Measurements from ENCODE around the gene PSME3. TPM values are rescaled to one million over a fixed set of nuclear protein-coding genes. Genes with fewer than 3 reads are reported as not detected.
A peak's percentile ranks its signal among the peaks of the same experiment; 100 is the strongest.

PSME3 gene
- total and polyA plus RNA-seq, 9 of the 15 experiments (the other 6 are each of a cell fraction or from before 2014, with no cell fraction given), result 31.2 to 275 (median 141) TPM

DNA sequence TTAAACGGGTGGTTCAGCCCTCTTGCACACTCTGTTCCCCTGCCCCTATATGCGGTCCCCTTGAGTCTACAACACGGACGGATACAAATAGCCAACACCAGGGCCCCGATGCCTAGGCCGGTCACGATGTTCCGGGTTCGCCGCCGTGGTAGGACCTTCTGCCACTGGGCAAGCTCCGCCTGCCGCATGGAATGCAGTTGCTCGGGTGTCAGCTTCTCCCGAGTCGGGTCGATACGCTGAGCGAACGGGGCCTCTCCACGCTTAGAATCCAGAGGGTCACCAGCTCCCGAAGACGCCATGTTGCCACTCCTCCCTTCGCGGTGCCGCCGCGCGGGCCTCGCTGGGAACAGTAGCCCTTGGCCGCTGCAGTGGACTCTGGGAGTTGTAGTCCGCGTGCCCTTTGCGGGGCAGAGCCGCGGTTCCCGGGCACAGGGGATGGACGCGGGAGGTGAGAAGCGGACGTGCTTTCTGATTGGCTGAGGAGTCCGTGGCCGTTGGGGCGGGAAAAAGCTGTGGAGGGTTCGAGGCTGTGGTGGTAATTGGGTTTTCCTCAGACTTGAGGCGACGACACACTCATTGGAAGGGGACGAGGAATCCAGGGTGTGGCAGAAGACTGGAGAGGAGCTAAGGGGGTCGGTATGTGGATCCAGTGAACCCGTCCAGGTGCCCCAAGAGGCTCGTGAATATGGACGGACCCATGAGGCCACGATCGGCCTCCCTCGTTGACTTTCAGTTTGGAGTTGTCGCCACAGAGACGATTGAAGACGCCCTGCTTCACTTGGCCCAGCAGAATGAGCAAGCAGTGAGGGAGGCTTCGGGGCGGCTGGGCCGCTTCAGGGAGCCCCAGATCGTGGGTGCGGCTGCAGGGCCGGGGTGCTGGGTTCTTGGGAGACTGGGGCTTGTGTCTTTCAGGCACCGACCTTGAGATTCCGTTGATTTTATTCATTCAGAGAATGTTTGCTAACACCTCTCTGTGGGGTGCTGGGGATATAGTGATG, 34.5 kb upstream of the PSME3 start, which contains the start of the genes CNTD1 and COA3 (continued):
- TF ChIP-seq, protein P1, sequence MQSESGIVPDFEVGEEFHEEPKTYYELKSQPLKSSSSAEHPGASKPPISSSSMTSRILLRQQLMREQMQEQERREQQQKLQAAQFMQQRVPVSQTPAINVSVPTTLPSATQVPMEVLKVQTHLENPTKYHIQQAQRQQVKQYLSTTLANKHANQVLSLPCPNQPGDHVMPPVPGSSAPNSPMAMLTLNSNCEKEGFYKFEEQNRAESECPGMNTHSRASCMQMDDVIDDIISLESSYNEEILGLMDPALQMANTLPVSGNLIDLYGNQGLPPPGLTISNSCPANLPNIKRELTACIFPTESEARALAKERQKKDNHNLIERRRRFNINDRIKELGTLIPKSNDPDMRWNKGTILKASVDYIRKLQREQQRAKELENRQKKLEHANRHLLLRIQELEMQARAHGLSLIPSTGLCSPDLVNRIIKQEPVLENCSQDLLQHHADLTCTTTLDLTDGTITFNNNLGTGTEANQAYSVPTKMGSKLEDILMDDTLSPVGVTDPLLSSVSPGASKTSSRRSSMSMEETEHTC (IDR thresholded peaks at IDR 0.05), result no peak
- TF ChIP-seq HCFC1 (IDR thresholded peaks at IDR 0.05; ENCODE audit: low read depth, low read length) (peak; percentile 97), RBM25 (IDR thresholded peaks at IDR 0.05; ENCODE audit: low read depth, low read length, severe bottlenecking) (peak; percentile 54), MAZ (CRISPR knock-in tag; conservative IDR thresholded peaks at IDR 0.05 in 1 of 2, IDR thresholded peaks at IDR 0.05 in 1 of 2) (peak; percentile 33 to 40; a peak in 1 of 4 replicates), NCOA2 (IDR thresholded peaks at IDR 0.05; ENCODE audit: partially characterized antibody in 2 of 2) (no peak), ZNF143 (CRISPR knock-in tag; IDR thresholded peaks at IDR 0.05) (peak; percentile 96), MYC (IDR thresholded peaks at IDR 0.05; ENCODE audit: low read depth, low read length) (peak; percentile 80), MYC (CRISPR knock-in tag; IDR thresholded peaks at IDR 0.05; ENCODE audit: borderline replicate concordance, low read depth) (no peak), HMG20A (CRISPR knock-in tag; conservative IDR thresholded peaks at IDR 0.05) (no peak), POLR2H (tag; IDR thresholded peaks at IDR 0.05; ENCODE audit: low read depth) (no peak)
- TF ChIP-seq, protein P2, sequence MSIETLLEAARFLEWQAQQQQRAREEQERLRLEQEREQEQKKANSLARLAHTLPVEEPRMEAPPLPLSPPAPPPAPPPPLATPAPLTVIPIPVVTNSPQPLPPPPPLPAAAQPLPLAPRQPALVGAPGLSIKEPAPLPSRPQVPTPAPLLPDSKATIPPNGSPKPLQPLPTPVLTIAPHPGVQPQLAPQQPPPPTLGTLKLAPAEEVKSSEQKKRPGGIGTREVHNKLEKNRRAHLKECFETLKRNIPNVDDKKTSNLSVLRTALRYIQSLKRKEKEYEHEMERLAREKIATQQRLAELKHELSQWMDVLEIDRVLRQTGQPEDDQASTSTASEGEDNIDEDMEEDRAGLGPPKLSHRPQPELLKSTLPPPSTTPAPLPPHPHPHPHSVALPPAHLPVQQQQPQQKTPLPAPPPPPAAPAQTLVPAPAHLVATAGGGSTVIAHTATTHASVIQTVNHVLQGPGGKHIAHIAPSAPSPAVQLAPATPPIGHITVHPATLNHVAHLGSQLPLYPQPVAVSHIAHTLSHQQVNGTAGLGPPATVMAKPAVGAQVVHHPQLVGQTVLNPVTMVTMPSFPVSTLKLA (conservative IDR thresholded peaks at IDR 0.05), result peak; percentile 73 to 87
- TF ChIP-seq, protein P3, sequence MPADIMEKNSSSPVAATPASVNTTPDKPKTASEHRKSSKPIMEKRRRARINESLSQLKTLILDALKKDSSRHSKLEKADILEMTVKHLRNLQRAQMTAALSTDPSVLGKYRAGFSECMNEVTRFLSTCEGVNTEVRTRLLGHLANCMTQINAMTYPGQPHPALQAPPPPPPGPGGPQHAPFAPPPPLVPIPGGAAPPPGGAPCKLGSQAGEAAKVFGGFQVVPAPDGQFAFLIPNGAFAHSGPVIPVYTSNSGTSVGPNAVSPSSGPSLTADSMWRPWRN (IDR thresholded peaks at IDR 0.05; ENCODE audit: low read depth), result 0 out of 2 replicates have a peak, but pooled peaks have one; percentile 25
- TF ChIP-seq, protein P4, sequence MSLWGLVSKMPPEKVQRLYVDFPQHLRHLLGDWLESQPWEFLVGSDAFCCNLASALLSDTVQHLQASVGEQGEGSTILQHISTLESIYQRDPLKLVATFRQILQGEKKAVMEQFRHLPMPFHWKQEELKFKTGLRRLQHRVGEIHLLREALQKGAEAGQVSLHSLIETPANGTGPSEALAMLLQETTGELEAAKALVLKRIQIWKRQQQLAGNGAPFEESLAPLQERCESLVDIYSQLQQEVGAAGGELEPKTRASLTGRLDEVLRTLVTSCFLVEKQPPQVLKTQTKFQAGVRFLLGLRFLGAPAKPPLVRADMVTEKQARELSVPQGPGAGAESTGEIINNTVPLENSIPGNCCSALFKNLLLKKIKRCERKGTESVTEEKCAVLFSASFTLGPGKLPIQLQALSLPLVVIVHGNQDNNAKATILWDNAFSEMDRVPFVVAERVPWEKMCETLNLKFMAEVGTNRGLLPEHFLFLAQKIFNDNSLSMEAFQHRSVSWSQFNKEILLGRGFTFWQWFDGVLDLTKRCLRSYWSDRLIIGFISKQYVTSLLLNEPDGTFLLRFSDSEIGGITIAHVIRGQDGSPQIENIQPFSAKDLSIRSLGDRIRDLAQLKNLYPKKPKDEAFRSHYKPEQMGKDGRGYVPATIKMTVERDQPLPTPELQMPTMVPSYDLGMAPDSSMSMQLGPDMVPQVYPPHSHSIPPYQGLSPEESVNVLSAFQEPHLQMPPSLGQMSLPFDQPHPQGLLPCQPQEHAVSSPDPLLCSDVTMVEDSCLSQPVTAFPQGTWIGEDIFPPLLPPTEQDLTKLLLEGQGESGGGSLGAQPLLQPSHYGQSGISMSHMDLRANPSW (CRISPR knock-in tag; IDR thresholded peaks at IDR 0.05), result peak; percentile 80; the same call in 1 of the 2 replicates
- TF ChIP-seq, protein P5, sequence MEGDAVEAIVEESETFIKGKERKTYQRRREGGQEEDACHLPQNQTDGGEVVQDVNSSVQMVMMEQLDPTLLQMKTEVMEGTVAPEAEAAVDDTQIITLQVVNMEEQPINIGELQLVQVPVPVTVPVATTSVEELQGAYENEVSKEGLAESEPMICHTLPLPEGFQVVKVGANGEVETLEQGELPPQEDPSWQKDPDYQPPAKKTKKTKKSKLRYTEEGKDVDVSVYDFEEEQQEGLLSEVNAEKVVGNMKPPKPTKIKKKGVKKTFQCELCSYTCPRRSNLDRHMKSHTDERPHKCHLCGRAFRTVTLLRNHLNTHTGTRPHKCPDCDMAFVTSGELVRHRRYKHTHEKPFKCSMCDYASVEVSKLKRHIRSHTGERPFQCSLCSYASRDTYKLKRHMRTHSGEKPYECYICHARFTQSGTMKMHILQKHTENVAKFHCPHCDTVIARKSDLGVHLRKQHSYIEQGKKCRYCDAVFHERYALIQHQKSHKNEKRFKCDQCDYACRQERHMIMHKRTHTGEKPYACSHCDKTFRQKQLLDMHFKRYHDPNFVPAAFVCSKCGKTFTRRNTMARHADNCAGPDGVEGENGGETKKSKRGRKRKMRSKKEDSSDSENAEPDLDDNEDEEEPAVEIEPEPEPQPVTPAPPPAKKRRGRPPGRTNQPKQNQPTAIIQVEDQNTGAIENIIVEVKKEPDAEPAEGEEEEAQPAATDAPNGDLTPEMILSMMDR (IDR thresholded peaks at IDR 0.05 in 2 of 3, conservative IDR thresholded peaks at IDR 0.05 in 1 of 3; ENCODE audit: insufficient read depth in 2 of 3, low read depth in 1 of 3, low read length in 3 of 3), result no peak
- TF ChIP-seq, protein P6, sequence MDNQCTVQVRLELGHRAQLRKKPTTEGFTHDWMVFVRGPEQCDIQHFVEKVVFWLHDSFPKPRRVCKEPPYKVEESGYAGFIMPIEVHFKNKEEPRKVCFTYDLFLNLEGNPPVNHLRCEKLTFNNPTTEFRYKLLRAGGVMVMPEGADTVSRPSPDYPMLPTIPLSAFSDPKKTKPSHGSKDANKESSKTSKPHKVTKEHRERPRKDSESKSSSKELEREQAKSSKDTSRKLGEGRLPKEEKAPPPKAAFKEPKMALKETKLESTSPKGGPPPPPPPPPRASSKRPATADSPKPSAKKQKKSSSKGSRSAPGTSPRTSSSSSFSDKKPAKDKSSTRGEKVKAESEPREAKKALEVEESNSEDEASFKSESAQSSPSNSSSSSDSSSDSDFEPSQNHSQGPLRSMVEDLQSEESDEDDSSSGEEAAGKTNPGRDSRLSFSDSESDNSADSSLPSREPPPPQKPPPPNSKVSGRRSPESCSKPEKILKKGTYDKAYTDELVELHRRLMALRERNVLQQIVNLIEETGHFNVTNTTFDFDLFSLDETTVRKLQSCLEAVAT (IDR thresholded peaks at IDR 0.05), result no peak

Data from K562 (cell line).